ENCODE results near the gene BICC1. TPM values are rescaled to one million over a fixed set of nuclear protein-coding genes. Genes with fewer than 3 reads are reported as not detected.

BICC1 gene
- polyA plus RNA-seq, 1 donor (not counting 4 experiments of a cell fraction or from before 2014, with no cell fraction given): 4.2 TPM

- Histone ChIP-seq H3K9ac (ENCODE audit: control insufficient read depth, extremely low read depth, insufficient read depth, low read length) (no peak overlapping the region), H3K4me2 (ENCODE audit: control insufficient read depth, extremely low read depth, insufficient read depth, low read depth, low read length) (no peak overlapping the region), H3K27ac (ENCODE audit: control insufficient read depth, insufficient read depth, low read length) (no peak overlapping the region), H2AFZ (ENCODE audit: control insufficient read depth, low read length) (no peak overlapping the region), H3K36me3 (ENCODE audit: control insufficient read depth in 2 of 2, extremely low read depth in 1 of 2, insufficient read depth in 2 of 2, low read length in 2 of 2) (no peaks in the 10 kb centered on the region), H3K79me2 (ENCODE audit: control insufficient read depth, insufficient read depth, low read length) (no peaks in the 10 kb centered on the region), H3K4me3 (ENCODE audit: control insufficient read depth in 2 of 3, extremely low read depth in 1 of 3, insufficient read depth in 2 of 3, low read depth in 1 of 3, low read length in 3 of 3) (no peak overlapping the region), H3K27me3 (ENCODE audit: control insufficient read depth, extremely low read depth, insufficient read depth, low read length) (no peaks in the 10 kb centered on the region), H3K4me1 (ENCODE audit: control insufficient read depth, extremely low read depth, insufficient read depth, low read length) (peaks cover 8% of the 10 kb centered on the region), H4K20me1 (ENCODE audit: control insufficient read depth, extremely low read depth, insufficient read depth, low read length) (no peaks in the 10 kb centered on the region), H3K9me1 (ENCODE audit: control insufficient read depth, extremely low read depth, insufficient read depth, low read length) (no peaks in the 10 kb centered on the region), H3K9me3 (ENCODE audit: control insufficient read depth, low read depth, low read length) (no peaks in the 10 kb centered on the region)
- FAIRE-seq: peak; percentile 72
- no peak for DNase-seq (ENCODE audit: low read depth, low spot score)
- dilution Hi-C loops (cut with MboI; ENCODE audit: extremely low pct_ligation_motif_present, low sequenced_read_pairs): no loop called here
- TF ChIP-seq EZH2 (IDR thresholded peaks at IDR 0.05; ENCODE audit: low read length) (no peak), CTCF (optimal IDR thresholded peaks at IDR 0.05 in 1 of 3, IDR thresholded peaks at IDR 0.05 in 1 of 3, conservative IDR thresholded peaks at IDR 0.05 in 1 of 3; ENCODE audit: extremely low read depth in 1 of 3, insufficient read depth in 2 of 3, low read length in 3 of 3) (no peak)
These were observed 77.6 kb downstream of the BICC1 start for GRCh38 chr10:58590152-58590840.

GRCh38 chr10:58590924-58591323 lies 78.3 kb downstream of the BICC1 start:
- Histone ChIP-seq H3K4me2 (ENCODE audit: control insufficient read depth, extremely low read depth, insufficient read depth, low read depth, low read length) (no peak overlapping the region), H3K79me2 (ENCODE audit: control insufficient read depth, insufficient read depth, low read length) (no peaks in the 10 kb centered on the region), H3K9ac (ENCODE audit: control insufficient read depth, extremely low read depth, insufficient read depth, low read length) (no peak overlapping the region), H3K4me3 (ENCODE audit: control insufficient read depth in 2 of 3, extremely low read depth in 1 of 3, insufficient read depth in 2 of 3, low read depth in 1 of 3, low read length in 3 of 3) (no peak overlapping the region), H3K4me1 (ENCODE audit: control insufficient read depth, extremely low read depth, insufficient read depth, low read length) (peaks cover 8% of the 10 kb centered on the region), H3K9me3 (ENCODE audit: control insufficient read depth, low read depth, low read length) (no peaks in the 10 kb centered on the region), H3K27ac (ENCODE audit: control insufficient read depth, insufficient read depth, low read length) (no peak overlapping the region), H3K36me3 (ENCODE audit: control insufficient read depth in 2 of 2, extremely low read depth in 1 of 2, insufficient read depth in 2 of 2, low read length in 2 of 2) (no peaks in the 10 kb centered on the region), H2AFZ (ENCODE audit: control insufficient read depth, low read length) (no peak overlapping the region), H4K20me1 (ENCODE audit: control insufficient read depth, extremely low read depth, insufficient read depth, low read length) (no peaks in the 10 kb centered on the region), H3K27me3 (ENCODE audit: control insufficient read depth, extremely low read depth, insufficient read depth, low read length) (no peaks in the 10 kb centered on the region), H3K9me1 (ENCODE audit: control insufficient read depth, extremely low read depth, insufficient read depth, low read length) (no peaks in the 10 kb centered on the region)
- dilution Hi-C loops (cut with MboI; ENCODE audit: extremely low pct_ligation_motif_present, low sequenced_read_pairs): no loop called here
- TF ChIP-seq CTCF (optimal IDR thresholded peaks at IDR 0.05 in 1 of 3, IDR thresholded peaks at IDR 0.05 in 1 of 3, conservative IDR thresholded peaks at IDR 0.05 in 1 of 3; ENCODE audit: extremely low read depth in 1 of 3, insufficient read depth in 2 of 3, low read length in 3 of 3): no peak
- TF ChIP-seq EZH2 (IDR thresholded peaks at IDR 0.05; ENCODE audit: low read length): no peak
- no peak for DNase-seq (ENCODE audit: low read depth, low spot score)
- FAIRE-seq: no peak

All from keratinocyte (primary cell).